ENCODE measurements around the gene OR2T2.
A peak's percentile ranks its signal among the peaks of the same experiment; 100 is the strongest.
"Not testable (repeated sequence)": the region's sequence is repeated elsewhere in the genome, so short reads cannot be mapped to it uniquely, and the experiment has no call there.

OR2T2 gene

DNA sequence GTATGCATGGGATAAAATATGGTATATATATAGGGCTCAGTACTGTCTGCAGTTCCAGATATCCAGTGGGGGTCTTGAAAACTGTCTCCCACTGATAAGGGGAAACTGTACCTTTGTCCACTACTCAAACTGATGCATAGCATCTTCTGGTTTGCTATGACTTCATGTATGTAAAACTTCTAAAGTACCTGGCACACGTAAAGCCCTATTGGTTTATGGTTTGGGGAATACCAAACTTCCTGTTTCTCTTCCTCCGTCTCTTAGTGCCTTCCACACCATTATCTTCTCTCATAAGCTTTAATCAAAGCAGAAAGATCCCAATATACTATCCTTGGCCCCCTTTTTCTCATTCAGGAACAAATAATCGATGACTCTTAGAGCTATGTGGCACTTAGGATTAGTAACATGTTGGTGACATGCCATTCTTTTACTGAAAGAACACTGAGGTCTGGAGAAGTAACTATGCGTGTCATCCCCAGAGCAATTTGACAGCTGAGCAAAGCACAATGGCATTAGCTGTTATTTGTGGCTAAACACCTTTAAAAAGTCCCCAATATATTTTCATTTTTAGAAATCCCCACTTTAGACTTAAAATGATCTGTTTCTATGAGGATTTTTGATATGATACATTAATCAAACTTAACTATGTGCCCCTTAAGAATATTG, 3.1 kb downstream of the OR2T2 start:
- FAIRE-seq = peak; percentile 98
- not testable (repeated sequence) for DNase-seq (ENCODE audit: extremely low spot score, insufficient read length, low read depth)

DNA sequence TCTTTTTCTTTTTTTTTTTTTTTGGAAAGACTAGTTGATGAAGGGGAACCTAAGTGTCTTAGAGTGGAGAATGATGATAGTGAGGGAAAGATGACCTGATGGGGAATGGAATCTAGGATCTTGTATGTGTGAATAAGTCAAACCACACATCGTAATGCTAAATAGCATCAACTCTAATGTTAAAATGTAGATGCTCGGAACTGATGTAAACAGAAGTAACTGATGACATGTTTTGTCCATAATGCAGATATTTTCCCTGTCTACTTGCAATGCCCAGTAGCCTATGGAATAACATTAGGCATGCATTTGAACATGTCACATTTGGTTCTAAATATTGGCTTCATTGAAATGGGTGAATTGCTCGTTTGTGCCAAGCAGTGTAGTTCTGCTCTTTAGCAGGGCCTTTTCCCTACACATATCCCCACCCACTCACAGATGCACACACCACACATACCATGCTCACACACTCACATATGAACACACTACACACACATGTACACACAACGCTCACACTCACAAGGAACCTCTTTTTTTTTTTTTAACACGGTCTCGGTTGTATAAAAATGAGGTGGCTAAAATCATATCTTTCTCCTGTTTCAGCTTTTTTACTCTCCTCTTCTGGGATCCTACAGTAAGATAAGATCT, 4.5 kb downstream of the OR2T2 start:
- not testable (repeated sequence) for FAIRE-seq

DNA sequence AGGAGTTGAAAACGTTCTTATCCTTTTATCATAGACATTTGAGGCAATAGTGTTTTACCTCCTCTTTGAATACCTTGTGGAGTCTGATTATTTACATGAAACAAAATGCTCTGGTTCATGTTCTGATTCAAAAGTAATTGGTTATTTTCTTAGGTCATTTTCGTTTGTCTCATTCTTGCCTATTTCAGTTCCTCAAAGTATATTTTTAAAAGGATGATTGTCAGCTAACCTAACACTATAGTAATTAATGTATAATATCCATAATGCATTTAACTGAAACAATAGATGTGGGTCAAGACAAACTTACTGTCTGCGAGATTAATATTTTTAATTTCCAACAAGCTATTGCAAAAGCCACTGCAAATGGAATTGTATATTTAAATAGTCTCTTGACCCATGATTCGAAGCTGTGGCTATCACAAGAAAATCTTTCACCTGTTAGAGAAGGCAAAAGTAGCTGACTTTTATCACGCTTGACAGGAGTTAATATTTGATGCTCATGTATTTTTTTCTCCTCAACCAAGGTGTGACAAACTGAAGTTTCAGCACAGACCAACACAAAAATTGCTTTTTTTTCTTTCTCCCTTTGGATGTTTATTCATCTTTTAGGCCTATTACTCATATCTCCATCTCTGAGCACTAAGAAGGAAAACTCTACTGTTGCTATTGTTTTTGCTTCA, 5.2 kb downstream of the OR2T2 start:
- not testable (repeated sequence) for DNase-seq (ENCODE audit: extremely low spot score, insufficient read length, low read depth)
- FAIRE-seq = peak; percentile 97

More for the DNA sequence above, 4.5 kb downstream of the OR2T2 start:
- not testable (repeated sequence) for DNase-seq (ENCODE audit: extremely low spot score, insufficient read length, low read depth)

DNA sequence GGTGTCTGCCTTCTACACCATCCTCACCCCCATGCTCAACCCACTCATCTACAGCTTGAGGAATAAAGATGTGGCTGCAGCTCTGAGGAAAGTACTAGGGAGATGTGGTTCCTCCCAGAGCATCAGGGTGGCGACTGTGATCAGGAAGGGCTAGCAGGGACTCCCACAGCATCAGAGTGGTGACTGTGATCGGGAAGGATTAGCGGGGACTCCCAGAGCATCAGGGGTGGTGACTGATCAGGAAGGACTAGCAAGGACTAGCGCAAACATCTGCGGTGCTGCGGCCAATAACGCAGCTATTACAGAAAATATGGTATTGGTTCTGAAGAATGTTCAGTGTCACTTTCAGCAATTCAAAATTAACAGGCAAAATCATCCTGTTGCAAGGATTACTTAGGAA, 8.2 kb downstream of the OR2T2 start:
- DNase-seq (ENCODE audit: extremely low spot score, insufficient read length, low read depth) = not testable (repeated sequence)
- FAIRE-seq = peak; percentile 45

GRCh38 chr1:248455045-248455444, 9.6 kb downstream of the OR2T2 start:
- not testable (repeated sequence) for DNase-seq (ENCODE audit: extremely low spot score, insufficient read length, low read depth)
- peak; percentile 57 for FAIRE-seq

- DNase-seq (ENCODE audit: extremely low spot score, insufficient read length, low read depth) = not testable (repeated sequence)
- FAIRE-seq = peak; percentile 79
Observed at GRCh38 chr1:248456635-248457034, 11.2 kb downstream of the OR2T2 start.

- not testable (repeated sequence) for FAIRE-seq; DNase-seq (ENCODE audit: extremely low spot score, insufficient read length, low read depth)
Observed at GRCh38 chr1:248459117-248459516, 13.7 kb downstream of the OR2T2 start.

DNA sequence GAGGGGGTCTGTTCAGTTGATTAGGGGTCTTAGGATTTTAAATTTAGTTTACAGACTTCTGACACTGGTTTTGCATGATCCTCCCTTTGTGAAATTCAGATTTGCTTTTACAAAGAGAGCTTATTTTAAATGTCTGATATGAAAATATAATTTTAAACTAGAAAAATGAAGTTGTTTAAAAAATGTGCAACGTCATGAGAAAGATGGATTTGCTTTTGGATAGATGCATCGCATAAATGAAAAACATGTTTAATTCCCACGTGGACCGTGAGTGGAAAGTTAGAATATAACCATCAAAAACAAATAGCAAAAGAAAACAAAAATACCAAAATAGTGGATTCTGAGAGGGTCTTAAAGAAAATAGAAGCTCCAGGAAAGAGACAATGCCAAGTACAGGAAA, 25.7 kb downstream of the OR2T2 start:
- no peak for DNase-seq (ENCODE audit: extremely low spot score, insufficient read length, low read depth)
- FAIRE-seq = no peak

GRCh38 chr1:248472111-248472510, 26.7 kb downstream of the OR2T2 start:
- not testable (repeated sequence) for FAIRE-seq

GRCh38 chr1:248473051-248473450, 27.6 kb downstream of the OR2T2 start, which contains the start of gene OR2T3:
Gene OR2T3 (plus strand): TSS chr1:248473351. CDS start chr1:248473351, 0 bp downstream.
- DNase-seq (ENCODE audit: extremely low spot score, insufficient read length, low read depth) = not testable (repeated sequence)
- FAIRE-seq = peak; percentile 21

More at GRCh38 chr1:248472111-248472510, 26.7 kb downstream of the OR2T2 start:
- not testable (repeated sequence) for DNase-seq (ENCODE audit: extremely low spot score, insufficient read length, low read depth)

DNA sequence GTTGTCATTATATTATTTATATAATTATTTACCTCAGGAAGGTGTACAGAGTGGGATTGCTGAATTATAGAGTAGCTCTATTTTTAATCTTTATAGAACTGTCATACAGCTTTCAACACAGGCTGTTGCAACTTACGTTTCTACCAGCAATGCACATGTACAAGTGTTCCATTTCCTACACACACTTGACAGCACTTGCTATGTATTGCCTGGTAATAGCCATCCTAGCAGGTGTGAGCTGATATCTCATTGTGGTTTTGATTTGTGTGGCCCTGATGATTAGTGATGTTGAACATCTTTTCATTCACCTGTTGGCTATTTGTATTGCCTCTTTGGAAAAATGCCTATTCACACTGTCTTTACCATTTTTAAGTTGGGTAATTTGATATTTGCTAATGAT, 30.2 kb downstream of the OR2T2 start:
- not testable (repeated sequence) for DNase-seq (ENCODE audit: extremely low spot score, insufficient read length, low read depth)
- FAIRE-seq = peak; percentile 76

GRCh38 chr1:248481686-248482579, 36.5 kb downstream of the OR2T2 start:
- not testable (repeated sequence) for DNase-seq (ENCODE audit: extremely low spot score, insufficient read length, low read depth)
- peak; percentile 80 for FAIRE-seq

- not testable (repeated sequence) for DNase-seq (ENCODE audit: extremely low spot score, insufficient read length, low read depth); FAIRE-seq
Observed at GRCh38 chr1:248488289-248488688, 42.9 kb downstream of the OR2T2 start, which contains the start of gene OR2T5. Gene OR2T5 (plus strand): TSS chr1:248488589. CDS start chr1:248488589, 0 bp downstream.

GRCh38 chr1:248496661-248497060, 51.2 kb downstream of the OR2T2 start:
- not testable (repeated sequence) for DNase-seq (ENCODE audit: extremely low spot score, insufficient read length, low read depth); FAIRE-seq

GRCh38 chr1:248500305-248501035, 55.0 kb downstream of the OR2T2 start:
- not testable (repeated sequence) for DNase-seq (ENCODE audit: extremely low spot score, insufficient read length, low read depth); FAIRE-seq

Measured in GM18507 (cell line).